ES-I3 (cell line): ENCODE results near the gene ODAM.
"Not testable (repeated sequence)": the region's sequence is repeated elsewhere in the genome, so short reads cannot be mapped to it uniquely, and the experiment has no call there.

Source experiments
- H3K36me3 ChIP-seq: 2 replicates; pipeline ENCODE4 v1.6.1; 2013; ENCODE audit warnings: mild to moderate bottlenecking, low read length, control low read depth, moderate library complexity; ENCODE audit not compliant: insufficient read depth
- H3K4me1 ChIP-seq: 2 replicates; pipeline ENCODE4 v1.6.1; 2013; ENCODE audit warnings: mild to moderate bottlenecking, control low read depth, low read length; ENCODE audit not compliant: insufficient read depth
- H3K9ac ChIP-seq: 2 replicates; pipeline ENCODE4 v1.6.1; 2013; ENCODE audit warnings: low read depth, mild to moderate bottlenecking, low read length, moderate library complexity
- H3K9me3 ChIP-seq: 2 replicates; pipeline ENCODE4 v1.6.1; 2013; ENCODE audit warnings: mild to moderate bottlenecking, low read length, moderate library complexity; ENCODE audit not compliant: control insufficient read depth, insufficient read depth

Gene ODAM

DNA sequence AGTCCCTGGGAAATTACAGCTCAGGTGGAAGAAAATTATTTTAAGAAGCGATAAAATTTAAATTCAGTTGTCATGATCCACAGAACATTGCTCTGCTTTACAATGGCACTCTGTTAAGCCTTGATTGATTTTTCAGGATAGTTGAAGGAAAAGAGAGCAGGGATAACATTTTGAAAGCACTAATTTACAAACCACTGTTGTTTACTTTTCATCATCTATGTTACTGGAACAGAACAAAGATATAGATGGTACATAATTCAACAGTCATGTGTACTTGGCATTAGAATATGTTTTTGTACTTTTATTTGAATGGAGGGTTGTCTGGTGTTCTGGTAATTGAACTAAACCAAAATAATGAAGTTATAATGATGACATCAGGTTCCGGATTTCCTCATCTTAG is 2.6 kb upstream of the ODAM start:
- Histone ChIP-seq H3K36me3 (no peaks in the 10 kb centered on the region), H3K9ac (no peak overlapping the region), H3K9me3 (no peaks in the 10 kb centered on the region), H3K4me1 (no peaks in the 10 kb centered on the region)

DNA sequence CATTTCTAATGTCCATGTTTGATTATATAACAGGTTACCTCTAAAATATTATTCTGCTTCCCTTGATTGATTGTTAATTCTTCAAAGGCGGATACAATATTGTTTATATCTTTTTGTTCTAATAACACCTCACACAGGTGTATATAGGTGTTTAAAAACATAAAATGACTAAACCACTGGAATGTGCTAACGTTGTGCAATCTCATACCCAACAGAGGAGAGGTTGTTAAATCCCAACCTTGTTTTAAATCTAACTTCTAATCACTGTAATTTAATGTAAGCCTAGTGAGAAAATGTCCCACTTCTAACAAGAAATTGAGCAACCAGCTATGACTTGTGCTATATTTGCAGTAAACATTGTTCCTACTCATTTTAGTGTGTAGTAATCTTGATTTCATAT is 1.3 kb downstream of the ODAM start:
- Histone ChIP-seq H3K9ac (no peak overlapping the region), H3K9me3 (no peaks in the 10 kb centered on the region), H3K36me3 (no peaks in the 10 kb centered on the region), H3K4me1 (no peaks in the 10 kb centered on the region)

DNA sequence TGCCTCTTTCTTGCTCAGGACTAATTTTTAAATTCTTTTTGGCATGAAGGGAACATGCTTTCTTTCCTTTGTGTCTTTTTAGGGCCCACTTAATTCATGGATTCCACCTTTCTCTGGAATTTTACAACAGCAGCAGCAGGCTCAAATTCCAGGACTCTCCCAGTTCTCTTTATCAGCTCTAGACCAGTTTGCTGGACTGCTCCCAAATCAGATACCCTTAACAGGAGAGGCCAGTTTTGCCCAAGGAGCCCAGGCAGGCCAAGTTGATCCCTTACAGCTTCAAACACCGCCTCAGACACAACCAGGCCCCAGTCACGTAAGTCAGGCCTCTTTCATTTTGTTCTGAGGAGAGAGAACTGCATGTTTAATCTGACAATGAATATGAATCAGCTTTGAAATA is 2.3 kb downstream of the ODAM start:
- Histone ChIP-seq H3K4me1 (no peaks in the 10 kb centered on the region), H3K36me3 (no peaks in the 10 kb centered on the region), H3K9ac (no peak overlapping the region), H3K9me3 (no peaks in the 10 kb centered on the region)

DNA sequence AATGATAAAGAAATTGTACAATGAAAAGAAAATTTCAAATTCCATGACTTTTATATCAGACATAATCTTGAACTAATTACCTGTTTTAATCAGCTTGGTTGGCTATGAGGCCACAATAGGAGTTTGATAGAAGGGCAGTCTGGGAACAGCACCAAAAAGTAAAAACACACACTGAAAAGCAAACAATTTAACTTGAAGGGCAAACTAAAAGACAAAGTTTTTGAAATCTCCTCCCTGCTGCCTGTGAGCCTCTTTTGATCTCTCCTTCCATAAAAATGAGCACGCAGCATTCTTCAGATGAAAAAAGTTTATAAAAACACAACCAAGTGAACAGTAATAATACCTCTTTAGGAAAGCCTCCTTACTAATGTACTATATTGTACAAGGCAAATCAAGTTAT is 8.1 kb downstream of the ODAM start:
- no peak overlapping the region for H3K9ac ChIP-seq
- no peaks in the 10 kb centered on the region for H3K4me1 ChIP-seq
- H3K9me3 ChIP-seq: no peaks in the 10 kb centered on the region
- no peaks in the 10 kb centered on the region for H3K36me3 ChIP-seq

DNA sequence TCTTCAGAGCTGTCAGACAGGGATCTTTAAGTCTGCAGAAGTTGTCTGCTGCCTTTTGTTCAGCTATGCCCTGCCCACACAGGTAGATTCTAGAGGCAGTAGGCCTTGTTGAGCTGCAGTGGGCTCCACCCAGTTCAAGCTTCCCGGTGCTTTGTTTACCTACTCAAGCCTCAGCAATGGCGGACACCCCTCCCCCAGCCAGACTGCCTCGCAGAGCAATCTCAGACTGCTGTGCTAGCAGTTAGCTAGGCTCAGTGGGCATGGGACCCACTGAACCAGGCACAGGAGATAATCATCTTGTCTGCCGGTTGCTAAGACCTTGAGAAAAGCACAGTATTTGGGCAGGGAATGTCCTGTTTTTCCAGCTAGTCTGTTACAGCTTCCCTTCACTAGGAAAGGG is 17.2 kb downstream of the ODAM start:
- H3K9me3 ChIP-seq, H3K36me3 ChIP-seq, H3K4me1 ChIP-seq, H3K9ac ChIP-seq: not testable (repeated sequence)

DNA sequence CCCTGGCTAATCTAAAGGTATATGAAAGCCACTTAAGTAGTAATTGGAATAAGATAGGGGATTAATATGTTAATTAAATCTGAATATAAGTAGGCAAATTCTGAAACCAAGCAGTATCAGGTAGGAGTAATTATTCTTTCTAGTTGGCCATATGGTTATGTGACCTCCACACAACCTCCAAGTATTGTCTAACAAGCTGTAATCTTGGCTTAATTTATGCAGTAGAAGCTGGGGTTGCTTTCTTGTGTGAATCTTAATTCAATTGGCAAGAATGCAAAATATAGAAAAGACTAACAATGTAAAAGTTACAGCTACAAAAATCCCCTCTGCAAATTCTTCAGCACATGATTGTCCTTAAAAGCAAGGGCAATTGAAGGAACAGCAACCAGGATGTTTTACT is 20.6 kb downstream of the ODAM start:
- not testable (repeated sequence) for H3K4me1 ChIP-seq, H3K9me3 ChIP-seq, H3K9ac ChIP-seq, H3K36me3 ChIP-seq

DNA sequence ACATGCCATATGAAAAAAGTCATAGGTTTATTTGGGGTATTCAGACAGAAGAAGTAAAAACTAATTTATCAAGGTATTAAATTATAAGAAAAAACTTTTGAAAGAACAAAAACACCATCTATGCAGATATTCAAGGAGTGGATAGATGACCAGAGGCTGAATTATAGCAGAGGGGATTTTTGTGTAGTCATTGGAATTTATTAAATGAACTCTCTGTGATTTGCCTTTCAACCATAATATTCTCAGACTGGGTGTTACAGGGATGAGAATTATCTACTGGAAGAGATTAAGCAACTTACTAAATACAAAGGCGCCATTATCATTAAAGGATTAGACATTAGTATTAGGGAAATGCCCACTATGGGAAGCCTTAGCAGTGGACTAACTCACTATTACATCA is 21.0 kb downstream of the ODAM start:
- not testable (repeated sequence) for H3K9me3 ChIP-seq, H3K4me1 ChIP-seq, H3K9ac ChIP-seq, H3K36me3 ChIP-seq

DNA sequence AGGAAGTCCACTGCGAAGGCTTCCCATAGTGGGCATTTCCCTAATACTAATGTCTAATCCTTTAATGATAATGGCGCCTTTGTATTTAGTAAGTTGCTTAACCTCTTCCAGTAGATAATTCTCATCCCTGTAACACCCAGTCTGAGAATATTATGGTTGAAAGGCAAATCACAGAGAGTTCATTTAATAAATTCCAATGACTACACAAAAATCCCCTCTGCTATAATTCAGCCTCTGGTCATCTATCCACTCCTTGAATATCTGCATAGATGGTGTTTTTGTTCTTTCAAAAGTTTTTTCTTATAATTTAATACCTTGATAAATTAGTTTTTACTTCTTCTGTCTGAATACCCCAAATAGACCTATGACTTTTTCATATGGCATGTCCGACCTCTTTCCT is 25.9 kb downstream of the ODAM start:
- not testable (repeated sequence) for H3K9ac ChIP-seq, H3K4me1 ChIP-seq, H3K36me3 ChIP-seq, H3K9me3 ChIP-seq

DNA sequence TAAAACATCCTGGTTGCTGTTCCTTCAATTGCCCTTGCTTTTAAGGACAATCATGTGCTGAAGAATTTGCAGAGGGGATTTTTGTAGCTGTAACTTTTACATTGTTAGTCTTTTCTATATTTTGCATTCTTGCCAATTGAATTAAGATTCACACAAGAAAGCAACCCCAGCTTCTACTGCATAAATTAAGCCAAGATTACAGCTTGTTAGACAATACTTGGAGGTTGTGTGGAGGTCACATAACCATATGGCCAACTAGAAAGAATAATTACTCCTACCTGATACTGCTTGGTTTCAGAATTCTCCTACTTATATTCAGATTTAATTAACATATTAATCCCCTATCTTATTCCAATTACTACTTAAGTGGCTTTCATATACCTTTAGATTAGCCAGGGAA is 26.3 kb downstream of the ODAM start:
- not testable (repeated sequence) for H3K9ac ChIP-seq, H3K4me1 ChIP-seq, H3K9me3 ChIP-seq, H3K36me3 ChIP-seq

DNA sequence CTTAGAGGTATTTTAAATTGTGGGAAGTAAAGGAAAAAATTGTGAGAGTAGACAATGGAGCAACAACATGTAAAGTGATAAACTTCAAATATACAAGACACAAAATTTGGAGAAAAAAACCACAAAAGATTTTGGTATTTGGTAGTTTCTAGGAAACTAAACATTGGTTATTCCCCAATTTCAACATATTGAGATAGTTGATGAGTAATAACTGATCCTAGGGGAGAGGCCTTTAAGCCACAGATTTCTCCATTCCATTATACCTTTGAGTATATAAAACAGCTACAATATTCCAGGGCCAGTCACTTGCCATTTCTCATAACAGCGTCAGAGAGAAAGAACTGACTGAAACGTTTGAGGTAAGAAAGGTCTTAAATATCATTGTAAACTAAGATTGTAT is 30.3 kb downstream of the ODAM start, which contains the start of gene FDCSP:
TSS of gene FDCSP (plus strand) at position 301 of the 400 bp plus-strand sequence. CDS start 5,071 bp downstream, outside the sequence.
- no peaks in the 10 kb centered on the region for H3K4me1 ChIP-seq
- no peaks in the 10 kb centered on the region for H3K36me3 ChIP-seq
- no peak within 1 kb of the TSS for H3K9ac ChIP-seq
- no peaks in the 10 kb centered on the region for H3K9me3 ChIP-seq

DNA sequence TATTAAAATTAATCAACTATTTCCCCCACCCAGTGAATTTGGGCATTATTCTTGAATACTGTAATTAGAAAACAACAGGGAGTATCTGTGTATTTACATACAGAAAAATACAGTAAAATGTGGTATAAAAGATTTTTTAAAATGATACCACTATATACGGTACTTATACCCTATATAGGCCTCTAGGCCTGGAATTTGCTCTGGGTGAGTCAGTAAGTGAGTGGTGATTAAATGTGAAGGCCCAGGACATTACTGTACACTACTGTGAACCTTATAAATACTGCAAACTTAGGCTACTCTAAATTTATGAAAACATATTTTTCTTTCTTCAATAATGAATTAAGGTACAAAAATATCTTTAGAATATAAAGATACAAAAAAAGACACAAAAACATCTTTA is 40.6 kb downstream of the ODAM start:
- Histone ChIP-seq H3K4me1 (no peaks in the 10 kb centered on the region), H3K9me3 (no peaks in the 10 kb centered on the region), H3K9ac (no peak overlapping the region), H3K36me3 (no peaks in the 10 kb centered on the region)

DNA sequence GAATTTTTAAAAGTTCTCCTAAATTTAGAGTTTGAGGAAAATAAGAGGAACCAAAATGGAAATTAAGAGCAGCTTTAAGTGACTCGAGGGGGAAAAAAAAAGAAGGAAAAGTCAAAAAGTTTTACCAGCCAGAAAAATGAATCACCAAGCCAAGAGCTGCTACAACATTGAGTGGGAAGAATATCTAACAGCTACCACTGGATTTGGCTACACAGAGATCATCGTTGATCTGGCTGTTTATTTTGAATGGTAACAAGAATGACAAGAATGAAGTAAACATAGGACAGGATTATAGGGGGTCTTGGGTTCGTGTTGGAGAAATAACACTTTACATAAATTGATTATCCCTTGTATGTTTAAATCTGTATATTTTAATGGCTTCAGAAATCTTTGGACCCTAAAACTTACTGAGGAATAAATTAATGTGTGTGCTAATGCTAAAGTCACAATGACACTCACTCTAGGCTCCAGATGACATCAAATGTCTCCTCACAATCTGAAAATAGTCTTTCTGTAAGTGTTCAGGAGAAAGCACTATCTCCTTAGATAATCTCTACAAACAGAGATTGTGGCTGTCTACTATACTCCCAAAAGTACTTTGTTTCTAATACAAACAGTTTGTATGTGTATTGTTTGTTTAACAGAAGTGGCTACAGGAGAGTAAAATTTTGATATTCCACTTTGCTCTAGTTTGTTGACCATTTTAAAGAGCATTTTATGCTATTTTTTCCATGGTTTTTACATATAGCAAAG is 43.8 kb downstream of the ODAM start:
- Histone ChIP-seq H3K9ac (no peak overlapping the region), H3K4me1 (no peaks in the 10 kb centered on the region), H3K36me3 (no peaks in the 10 kb centered on the region), H3K9me3 (no peaks in the 10 kb centered on the region)

DNA sequence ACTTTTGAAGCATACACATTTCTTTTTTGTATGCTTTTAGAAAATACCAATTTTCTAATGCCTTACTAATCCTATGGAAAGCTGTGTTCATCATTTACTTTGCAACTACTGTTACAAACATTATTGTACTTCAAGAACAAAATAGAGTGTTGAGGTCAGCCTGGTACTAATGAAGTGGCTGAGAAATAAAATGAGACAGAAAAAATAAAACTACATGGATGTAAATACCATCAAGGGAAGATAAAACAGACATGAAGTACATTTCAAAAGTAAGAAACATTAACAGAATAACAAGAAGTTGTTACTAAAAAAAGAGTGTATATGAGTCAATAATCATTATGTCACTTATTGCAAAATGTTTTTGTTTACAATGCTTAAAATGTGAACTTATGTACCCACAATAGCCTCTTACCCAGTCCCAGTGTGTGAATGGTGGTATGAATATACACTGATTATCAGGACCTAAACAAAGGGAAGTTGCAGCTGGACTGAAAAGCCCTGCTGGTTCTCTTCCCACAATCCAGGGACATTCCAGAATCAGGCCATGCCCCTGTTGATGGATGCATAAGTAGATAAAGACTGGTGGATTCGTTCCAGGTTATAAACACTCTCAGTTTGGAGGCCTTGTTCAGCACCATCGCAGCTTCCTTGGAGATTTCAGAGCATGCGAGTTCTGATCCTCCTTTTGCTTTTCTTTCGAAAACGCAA is 44.5 kb downstream of the ODAM start:
- no peak overlapping the region for H3K9ac ChIP-seq
- no peaks in the 10 kb centered on the region for H3K9me3 ChIP-seq
- H3K36me3 ChIP-seq: no peaks in the 10 kb centered on the region
- H3K4me1 ChIP-seq: no peaks in the 10 kb centered on the region

DNA sequence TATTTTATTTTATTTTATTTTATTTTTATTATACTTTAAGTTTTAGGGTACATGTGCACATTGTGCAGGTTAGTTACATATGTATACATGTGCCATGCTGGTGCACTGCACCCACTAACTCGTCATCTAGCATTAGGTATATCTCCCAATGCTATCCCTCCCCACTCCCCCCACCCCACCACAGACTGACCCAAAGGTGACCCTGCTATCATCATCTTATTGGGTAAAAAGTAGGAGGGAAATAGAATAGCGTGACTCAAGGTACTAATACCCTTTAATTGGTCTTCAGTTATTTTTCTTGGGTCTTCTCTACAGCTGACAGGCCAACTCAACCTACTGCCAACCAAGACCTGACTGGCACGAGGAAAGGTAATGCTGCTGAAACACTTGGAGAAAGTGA is 46.8 kb downstream of the ODAM start, which contains the start of gene CSN3:
TSS of gene CSN3 (plus strand) at position 301 of the 400 bp plus-strand sequence. CDS start 2,223 bp downstream, outside the sequence.
- not testable (repeated sequence) for H3K9ac ChIP-seq, H3K9me3 ChIP-seq, H3K4me1 ChIP-seq, H3K36me3 ChIP-seq

DNA sequence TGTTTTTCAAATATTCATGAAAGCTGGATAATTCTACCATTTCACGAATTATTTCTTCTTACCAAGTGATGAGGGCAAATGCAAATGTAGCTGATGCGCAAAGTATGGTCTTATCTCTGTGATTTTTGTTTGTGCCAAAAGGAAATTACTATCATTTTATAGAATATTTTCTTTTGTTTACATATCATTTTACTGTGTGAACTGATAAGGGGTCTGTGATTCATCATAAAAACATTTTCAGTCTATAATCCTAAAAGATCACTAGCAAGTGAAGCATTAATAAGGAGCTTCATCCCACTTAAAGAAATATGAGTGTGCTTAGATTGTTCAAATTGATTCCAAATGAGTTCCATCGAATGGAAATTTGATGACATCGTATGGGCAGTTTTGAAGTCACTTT is 47.6 kb downstream of the ODAM start:
- Histone ChIP-seq H3K9me3 (no peaks in the 10 kb centered on the region), H3K4me1 (no peaks in the 10 kb centered on the region), H3K9ac (no peak overlapping the region), H3K36me3 (no peaks in the 10 kb centered on the region)
